ENCODE measurements around the gene APOBEC3F.
"Not testable (repeated sequence)": the region's sequence is repeated elsewhere in the genome, so short reads cannot be mapped to it uniquely, and the experiment has no call there.

DNA sequence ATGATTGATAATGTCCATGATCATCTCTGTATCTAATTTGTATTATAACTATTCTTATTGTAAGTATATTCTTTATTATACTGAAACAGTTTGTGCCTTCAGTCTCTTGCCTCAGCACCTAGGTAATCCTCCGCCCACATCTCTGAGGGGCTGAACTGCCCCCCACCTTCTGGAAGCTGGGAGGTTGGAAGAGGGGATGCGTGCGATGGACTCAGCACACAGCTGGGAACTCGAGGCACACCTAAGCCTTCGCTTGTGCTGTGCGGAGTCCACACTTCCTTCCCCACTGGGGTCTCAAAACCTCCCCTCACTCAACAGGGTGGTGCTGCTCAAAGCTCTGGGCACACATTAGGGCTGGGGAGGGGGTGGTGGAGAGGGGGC, 27.1 kb upstream of the APOBEC3F start:
- not testable (repeated sequence) for TF ChIP-seq OSR1 (CRISPR knock-in tag; IDR thresholded peaks at IDR 0.05); TOX (CRISPR knock-in tag; IDR thresholded peaks at IDR 0.05; ENCODE audit: borderline replicate concordance); ISL1 (CRISPR knock-in tag; IDR thresholded peaks at IDR 0.05)
- TF ChIP-seq, protein P1, sequence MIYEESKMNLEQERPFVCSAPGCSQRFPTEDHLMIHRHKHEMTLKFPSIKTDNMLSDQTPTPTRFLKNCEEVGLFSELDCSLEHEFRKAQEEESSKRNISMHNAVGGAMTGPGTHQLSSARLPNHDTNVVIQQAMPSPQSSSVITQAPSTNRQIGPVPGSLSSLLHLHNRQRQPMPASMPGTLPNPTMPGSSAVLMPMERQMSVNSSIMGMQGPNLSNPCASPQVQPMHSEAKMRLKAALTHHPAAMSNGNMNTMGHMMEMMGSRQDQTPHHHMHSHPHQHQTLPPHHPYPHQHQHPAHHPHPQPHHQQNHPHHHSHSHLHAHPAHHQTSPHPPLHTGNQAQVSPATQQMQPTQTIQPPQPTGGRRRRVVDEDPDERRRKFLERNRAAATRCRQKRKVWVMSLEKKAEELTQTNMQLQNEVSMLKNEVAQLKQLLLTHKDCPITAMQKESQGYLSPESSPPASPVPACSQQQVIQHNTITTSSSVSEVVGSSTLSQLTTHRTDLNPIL (CRISPR knock-in tag; IDR thresholded peaks at IDR 0.05; ENCODE audit: low read depth), result not testable (repeated sequence)
- TF ChIP-seq, protein P2, sequence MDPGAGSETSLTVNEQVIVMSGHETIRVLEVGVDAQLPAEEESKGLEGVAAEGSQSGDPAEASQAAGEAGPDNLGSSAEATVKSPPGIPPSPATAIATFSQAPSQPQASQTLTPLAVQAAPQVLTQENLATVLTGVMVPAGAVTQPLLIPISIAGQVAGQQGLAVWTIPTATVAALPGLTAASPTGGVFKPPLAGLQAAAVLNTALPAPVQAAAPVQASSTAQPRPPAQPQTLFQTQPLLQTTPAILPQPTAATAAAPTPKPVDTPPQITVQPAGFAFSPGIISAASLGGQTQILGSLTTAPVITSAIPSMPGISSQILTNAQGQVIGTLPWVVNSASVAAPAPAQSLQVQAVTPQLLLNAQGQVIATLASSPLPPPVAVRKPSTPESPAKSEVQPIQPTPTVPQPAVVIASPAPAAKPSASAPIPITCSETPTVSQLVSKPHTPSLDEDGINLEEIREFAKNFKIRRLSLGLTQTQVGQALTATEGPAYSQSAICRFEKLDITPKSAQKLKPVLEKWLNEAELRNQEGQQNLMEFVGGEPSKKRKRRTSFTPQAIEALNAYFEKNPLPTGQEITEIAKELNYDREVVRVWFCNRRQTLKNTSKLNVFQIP (CRISPR knock-in tag; IDR thresholded peaks at IDR 0.05; ENCODE audit: borderline replicate concordance, low read depth), result not testable (repeated sequence)
- TF ChIP-seq, protein P3, sequence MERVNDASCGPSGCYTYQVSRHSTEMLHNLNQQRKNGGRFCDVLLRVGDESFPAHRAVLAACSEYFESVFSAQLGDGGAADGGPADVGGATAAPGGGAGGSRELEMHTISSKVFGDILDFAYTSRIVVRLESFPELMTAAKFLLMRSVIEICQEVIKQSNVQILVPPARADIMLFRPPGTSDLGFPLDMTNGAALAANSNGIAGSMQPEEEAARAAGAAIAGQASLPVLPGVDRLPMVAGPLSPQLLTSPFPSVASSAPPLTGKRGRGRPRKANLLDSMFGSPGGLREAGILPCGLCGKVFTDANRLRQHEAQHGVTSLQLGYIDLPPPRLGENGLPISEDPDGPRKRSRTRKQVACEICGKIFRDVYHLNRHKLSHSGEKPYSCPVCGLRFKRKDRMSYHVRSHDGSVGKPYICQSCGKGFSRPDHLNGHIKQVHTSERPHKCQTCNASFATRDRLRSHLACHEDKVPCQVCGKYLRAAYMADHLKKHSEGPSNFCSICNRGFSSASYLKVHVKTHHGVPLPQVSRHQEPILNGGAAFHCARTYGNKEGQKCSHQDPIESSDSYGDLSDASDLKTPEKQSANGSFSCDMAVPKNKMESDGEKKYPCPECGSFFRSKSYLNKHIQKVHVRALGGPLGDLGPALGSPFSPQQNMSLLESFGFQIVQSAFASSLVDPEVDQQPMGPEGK (CRISPR knock-in tag; IDR thresholded peaks at IDR 0.05; ENCODE audit: borderline replicate concordance), result not testable (repeated sequence)

All from SK-N-SH treated with all-trans-retinoic acid at 6 μM for 48 hours (cell line).